Measurements from ENCODE around the gene DGLUCY.
"Not testable (repeated sequence)": the region's sequence is repeated elsewhere in the genome, so short reads cannot be mapped to it uniquely, and the experiment has no call there.

DGLUCY gene

DNA sequence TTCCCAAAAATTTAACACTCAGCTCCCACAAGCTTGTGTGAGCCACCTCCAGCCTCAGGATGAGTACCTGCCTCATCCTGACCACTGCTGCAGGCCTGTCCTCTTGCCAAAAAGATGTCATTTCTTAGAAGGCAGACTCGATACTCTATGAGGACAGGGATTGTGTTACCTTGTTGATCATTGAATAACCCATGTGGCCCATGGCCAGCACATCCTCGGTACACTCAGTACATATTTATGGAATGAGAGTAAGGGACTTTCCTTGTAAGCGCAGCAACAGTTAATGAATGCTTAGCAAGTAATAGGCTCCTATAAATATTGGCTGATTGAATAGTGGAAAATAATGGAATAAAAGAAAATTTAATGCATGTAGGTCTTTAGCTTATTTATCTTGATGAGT lies 15.3 kb upstream of the DGLUCY start:
- DNase-seq = no peak
- intact Hi-C loops (cut with DNase I) = no loop called here

DNA sequence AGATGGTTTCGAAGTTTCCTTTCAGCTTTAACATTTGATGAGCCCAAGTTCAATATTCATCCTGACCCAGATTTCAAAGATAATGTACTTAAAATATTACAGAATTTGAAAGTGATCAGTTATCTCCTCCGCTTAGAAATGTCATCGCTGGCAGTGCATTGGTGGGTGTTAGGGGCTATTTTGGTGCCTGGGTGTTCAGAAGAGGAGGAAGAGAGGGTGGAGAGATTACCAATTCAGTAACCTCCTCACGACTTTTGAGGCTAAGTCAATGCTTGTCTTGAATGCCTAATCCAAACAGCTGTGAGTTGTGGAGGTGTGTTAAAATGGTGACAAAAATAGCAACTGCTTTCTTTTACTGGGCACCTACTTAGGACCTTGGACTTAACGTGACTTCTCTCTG lies 13.8 kb upstream of the DGLUCY start:
- DNase-seq = peak in 28 of 42 donors; percentile 16 to 85 (median 58)
- intact Hi-C loops (cut with DNase I) = no loop called here

DNA sequence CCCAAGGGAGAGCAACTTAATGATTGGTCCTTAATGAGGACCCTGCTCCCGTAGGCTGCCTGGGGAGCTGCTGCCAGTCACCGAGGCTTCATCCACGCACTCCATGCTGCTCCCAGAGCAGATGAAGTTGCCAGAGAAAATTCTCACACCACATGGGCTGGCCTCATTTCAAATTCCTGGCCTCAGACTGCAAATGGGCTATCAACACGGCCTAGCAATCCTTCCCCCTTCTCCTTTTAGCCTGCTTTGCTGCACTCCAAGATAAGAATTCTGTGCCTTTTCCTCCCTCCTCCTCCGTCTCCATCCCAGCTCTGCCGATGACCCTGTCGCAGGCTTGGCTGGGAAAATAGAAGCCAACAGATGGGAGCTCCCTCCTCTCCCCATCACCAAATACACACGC lies 10.8 kb upstream of the DGLUCY start:
- DNase-seq = no peak
- intact Hi-C loops (cut with DNase I) = no loop called here

DNA sequence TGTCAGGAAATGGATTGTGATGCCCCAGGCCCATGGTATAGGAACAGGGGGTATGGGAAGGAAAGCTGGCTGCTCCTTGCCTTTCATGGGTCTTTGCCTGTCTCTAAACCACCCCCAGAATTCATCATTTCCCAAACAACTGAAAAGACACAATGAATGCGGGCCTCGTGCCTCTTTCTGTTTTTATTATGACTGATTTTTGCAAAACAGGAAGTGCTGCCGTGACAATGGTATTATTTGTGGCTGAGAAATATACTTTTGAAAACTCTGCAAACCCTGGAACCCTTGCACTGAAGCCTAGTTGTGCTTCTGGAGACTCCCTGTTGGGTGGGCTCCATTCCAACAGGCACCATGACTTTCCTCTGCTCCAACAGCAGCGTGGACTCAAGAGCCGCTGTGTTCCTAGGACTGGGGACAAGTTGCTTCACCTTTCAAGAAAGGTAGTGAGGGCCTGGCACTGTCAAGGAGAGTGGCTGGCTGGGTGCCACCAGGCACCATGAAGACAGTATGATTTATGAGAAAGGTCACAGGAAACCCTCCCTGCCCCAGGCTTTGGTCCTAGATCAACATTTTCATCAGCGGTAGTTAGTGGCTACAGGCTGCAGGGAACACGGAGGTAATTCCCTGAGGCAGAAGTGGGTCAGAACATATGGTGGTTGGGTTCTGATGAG lies 4.8 kb upstream of the DGLUCY start:
- intact Hi-C loops (cut with DNase I) = no loop called here
- no peak for DNase-seq

DNA sequence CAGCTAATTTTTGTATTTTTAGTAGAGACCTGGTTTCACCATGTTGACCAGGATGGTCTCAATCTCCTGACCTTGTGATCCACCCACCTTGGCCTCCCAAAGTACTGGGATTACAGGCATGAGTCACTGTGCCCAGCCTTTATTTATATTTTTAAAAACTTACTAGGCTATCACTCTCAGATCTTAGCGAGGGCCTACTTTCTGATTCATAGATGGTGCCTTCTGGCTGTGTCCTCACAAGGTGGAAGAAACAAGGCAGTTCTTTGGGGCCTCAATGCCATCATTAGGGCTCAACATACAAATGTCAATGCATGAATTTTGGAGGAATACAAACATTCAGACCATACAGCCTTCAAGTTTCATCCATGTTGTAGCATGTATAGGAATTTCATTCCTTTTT lies 2.4 kb upstream of the DGLUCY start:
- no peak for DNase-seq
- intact Hi-C loops (cut with DNase I) = no loop called here

DNA sequence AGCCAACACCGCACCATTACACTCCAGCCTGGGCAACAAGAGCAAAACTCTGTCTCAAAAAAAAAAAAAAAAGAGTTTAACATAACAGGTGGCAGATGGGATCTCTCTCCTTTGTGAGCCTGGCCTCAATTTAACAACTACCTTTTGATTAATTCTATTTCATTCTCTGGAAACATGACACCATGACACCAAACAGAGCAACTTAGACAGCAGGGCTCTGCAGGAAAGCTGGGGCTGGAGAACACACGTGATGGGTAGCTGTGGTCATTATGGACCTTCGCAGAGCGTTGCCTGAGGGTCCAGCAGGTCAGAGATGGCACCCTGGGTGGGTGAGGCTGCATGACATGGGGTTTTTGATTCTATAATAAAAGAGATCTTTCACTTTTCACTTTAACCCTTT lies 1.7 kb upstream of the DGLUCY start:
- intact Hi-C loops (cut with DNase I) = no loop called here
- no peak for DNase-seq

DNA sequence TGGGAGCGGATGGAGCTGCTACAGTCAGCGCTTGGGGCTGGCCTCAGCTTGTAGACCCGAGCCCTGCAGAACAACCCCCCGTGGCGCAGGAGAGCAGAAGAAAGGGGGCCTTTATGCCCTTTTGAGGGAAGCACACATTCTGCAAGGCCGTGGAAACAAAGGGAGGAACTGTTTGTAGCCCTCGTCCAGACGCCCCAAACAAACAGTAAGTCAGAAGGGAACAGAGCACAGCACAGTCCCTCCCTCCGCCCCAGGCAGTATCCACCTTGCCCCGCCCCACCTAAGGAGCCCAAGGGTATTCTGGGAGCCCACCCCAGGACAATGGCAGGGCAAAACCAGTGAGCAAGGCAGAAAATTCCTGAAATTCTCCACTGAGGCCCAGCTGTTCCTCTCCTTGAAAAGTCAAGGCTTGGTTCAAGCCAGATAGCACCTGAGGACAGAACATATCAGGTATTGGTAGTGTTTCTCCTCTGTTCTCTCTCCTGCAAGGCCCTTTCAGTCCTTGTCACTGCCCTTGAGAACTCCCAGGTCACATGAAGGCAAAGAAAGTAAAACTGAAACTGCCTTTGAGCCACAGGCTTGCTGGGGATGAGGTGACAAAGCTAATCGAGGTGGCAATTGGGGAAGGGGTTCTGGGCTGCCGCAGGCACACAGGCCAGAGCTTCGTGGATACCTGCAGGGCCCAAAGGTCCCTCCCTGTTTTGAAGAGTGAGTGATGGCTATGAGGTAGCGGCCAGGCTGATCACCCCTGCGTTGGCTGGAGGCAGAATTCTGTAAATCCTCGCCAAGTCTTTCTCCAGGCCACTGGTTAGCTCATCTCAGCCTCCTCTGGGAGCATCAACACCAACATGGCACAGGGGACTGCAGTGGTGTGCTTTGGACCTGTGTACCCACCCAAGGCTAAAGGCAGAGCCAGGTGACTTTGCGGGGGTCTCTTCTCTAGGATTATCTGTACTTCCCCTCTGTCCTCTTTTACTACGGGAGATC lies 499 bp downstream of the DGLUCY start:
- peak; percentile 85 to 98 (median 95) for DNase-seq
- intact Hi-C loops (cut with DNase I) = loop anchor here (5.0 kb wide), 1 partner anchor 52 kb away; the partner anchor contains the start of gene RPS6KA5

DNA sequence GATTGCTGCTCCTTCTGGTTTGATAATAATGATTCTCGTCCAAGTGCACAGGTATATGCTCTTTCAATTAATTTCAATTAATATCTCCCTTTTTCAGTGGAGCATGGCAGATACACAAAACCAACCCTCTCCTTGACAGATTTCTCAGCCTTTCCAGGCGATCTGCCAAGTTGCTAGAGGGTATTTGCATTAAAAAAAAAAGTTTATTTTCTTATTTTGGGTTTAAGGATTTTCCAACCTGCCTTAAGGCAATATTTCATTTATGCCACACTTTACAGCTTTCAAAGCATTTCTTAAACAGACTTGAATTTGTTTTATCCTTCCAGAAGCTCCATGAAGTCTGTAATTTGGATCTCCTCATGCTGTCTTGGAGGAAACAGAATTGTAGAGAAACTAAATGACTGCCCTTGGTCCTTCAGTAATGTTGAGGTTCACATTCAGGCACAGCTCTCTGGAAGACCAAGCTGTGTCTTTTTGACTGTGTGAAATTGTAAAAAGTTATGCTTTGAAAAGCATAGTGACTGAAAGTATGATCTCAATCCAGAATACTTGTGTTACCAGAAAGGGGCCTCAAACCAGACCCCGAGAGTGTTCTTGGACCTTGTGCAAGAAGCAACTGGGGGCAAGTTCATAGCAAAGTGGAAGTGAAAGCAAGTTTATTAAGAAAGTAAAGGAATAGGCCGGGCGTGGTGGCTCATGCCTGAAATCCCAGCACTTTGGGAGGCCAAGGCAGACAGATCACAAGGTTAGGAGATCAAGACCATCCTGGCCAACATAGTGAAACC lies 2.3 kb downstream of the DGLUCY start:
- intact Hi-C loops (cut with DNase I) = loop anchor here (5.0 kb wide), 1 partner anchor 54 kb away; the partner anchor contains the start of gene RPS6KA5
- peak in 2 of 42 donors; percentile 30 to 37 for DNase-seq

DNA sequence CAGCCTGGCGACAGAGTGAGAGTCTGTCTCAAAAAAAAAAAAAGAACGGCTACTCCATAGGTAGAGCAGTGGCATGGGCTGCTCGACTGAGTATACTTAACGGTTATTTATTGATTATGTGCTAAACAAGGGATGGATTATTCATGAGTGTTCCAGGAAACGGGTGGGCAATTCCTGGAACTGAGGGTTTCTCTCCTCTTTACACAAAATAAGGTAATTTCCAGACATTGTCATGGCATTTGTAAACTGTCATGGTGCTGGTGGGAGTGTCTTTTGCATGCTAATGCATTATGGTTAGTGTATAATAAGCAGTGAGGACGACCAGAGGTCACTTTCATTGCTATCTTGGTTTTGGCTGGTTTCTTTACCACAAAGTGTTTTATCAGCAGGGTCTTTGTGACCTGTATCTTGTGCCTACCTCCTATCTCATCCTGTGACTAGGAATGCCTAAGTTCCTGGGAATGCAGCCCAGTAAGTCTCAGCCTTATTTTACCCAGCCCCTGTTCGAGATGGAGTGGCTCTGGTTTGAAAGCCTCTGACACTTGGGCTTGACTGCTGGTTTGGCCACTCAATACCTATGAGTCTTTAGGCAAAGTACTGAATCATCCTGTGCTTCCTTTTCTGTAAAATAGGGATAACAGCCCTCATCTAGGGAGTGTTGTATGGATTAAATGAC lies 3.2 kb downstream of the DGLUCY start:
- DNase-seq = no peak
- intact Hi-C loops (cut with DNase I) = loop anchor here (5.0 kb wide), 1 partner anchor 55 kb away; the partner anchor contains the start of gene RPS6KA5

DNA sequence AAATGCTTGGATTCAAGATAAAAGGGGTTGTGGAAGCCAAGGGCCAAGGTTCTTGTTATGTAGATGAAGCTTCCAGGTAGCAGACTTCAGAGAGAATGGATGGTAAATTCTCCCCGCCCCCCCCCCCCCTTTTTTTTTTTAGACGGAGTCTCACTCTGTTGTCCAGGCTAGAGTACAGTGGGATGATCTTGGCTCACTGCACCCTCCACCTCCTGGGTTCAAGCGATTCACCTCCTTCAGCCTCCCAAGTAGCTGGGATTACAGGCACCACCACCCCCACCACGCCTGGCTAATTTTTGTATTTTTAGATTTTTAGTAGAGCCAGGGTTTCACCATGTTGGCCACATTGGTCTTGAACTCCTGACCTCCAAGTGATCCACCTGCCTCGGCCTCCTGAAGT lies 4.1 kb downstream of the DGLUCY start:
- DNase-seq = no peak
- intact Hi-C loops (cut with DNase I) = loop anchor here (5.0 kb wide), 1 partner anchor 56 kb away; the partner anchor contains the start of gene RPS6KA5

DNA sequence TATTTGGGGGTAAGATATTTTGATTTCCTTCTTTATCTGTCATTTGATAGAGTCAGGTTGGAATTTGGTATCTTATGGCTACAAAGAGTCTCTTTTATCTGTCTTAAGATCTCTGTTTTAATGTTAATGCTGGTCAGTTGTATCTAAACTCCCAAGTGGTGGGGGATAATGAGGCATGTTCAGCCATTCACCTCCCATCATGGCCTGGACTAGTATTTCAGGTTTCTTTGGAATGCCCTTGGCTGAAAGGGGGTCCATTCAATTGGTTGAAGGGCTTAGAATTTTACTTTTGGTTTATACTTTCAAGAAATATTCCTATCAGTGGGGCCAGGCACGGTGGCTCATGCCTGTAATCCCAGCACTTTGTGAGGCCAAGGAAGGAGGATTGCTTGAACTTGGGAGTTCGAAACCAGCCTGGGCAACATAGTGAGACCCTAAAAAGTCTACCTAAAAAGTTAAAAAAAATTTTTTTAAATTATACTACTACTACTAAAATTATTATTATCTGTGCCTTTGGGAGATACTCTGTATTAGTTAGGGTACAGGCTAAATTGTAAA lies 4.7 kb downstream of the DGLUCY start:
- DNase-seq = no peak
- intact Hi-C loops (cut with DNase I) = loop anchor here (5.0 kb wide), 1 partner anchor 56 kb away; the partner anchor contains the start of gene RPS6KA5

DNA sequence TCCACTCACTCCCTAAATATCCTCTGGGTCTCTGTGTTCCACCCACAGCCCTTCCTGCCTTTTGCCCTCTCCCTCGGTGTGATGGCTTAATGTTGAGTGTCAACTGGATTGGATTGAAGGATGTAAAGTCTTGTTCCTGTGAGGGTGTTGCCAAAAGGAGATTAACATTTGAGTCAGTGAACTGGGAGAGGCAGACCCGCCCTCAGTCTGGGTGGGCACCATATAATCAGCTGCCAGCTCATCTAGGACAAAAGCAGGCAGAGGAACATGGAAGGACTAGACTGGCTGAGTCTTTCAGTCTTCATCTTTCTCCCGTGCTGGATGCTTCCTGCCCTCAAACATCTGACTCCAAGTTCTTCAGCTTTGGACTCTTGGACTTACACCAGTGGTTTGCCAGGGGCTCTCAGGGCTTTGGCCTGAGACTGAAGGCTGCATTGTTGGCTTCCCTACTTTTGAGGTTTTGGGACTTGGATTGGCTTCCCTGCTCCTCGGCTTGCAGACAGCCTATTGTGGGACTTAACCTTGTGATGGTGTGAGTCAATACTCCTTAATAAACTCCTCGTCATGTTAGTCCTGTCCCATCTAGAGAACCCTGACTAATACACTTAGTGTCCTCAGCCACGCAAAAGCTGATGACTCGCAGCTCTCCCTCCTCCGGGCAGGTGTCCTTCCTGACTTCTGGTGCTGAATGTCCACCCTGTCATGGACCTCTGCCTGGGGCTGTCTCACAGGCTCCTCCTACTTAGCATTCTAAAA lies 5.9 kb downstream of the DGLUCY start:
- intact Hi-C loops (cut with DNase I) = loop anchor here (5.0 kb wide), 1 partner anchor 57 kb away; the partner anchor contains the start of gene RPS6KA5
- DNase-seq = peak in 1 of 42 donors; percentile 59

DNA sequence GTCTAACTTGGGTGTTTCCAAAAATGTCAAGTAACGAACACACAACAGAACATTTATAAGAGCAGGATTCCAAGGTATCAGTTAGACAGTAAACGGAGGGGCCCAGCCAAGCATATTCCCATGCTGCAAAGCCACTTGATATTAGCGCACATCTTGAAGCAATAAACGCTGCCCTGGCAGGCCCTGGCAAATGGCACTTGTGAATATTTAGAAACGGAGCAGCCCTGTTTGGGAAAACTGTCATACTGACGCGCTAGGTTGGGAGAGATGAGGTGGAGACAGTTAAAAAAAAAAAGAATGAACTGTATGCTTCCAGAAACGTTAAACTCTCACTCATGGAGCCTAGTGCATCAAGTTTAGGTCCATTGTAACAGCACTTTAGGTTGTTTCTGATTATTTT lies 9.3 kb downstream of the DGLUCY start:
- DNase-seq = no peak
- intact Hi-C loops (cut with DNase I) = no loop called here

DNA sequence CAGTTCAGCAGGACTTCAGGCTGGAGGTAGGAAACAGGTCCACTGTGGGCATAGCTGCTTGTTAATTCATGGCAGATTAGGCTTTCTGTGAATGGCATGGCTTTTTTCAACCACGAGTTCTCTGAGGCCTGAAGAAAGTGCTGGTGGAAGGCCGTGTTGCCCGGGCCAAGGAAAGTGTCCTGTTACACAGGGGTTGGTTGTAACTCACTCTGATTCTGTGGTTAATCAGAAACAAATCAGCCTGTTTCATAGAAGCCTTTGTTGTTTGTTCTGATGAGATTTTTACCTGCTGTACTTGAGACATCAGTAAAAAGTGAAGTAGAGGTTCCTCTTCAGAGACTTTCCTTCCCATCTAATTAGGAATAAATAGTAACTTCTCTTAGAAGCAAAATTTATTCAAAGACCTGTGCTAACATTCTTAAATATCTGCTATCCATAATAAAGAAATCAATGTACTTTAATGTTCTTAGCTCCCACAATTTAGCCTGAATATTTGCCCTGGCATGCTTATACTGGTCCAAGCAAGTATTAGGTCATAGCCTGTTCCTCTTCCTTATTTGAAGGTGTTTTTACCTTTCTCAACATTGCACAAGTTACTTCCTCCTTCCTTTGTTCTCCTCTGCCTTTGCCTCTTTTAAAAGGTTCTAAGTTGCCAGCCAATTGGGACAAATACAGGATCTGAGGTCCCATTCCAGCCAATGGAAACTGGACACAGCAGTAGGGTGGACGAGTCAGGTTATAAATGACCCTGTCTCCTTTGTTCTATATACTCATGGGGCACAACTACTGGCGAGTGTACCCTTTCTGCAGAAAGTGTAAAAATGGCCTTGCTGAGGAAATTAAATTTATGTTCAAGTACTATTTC lies 10.8 kb downstream of the DGLUCY start:
- DNase-seq; intact Hi-C loops (cut with DNase I): not testable (repeated sequence)

DNA sequence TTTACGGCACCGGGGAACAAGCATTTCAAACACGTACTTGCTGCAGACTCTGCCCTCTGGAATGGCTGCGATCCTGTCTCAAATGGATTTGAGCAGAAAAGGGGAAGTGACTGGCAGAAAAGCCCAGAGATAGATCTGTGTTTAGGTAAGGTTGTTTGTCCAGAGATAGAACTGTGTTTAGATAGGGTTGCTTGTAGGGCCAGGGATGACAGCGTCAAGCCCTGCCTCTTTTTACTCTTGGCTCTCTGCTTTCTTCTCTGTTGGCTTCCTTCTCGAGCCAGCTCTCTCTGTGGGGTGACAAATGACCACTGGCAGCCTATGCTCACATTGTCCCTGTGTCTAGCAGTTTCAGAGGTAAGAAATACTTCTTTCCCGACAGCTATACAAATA lies 11.4 kb downstream of the DGLUCY start:
- DNase-seq = no peak
- intact Hi-C loops (cut with DNase I) = no loop called here

DNA sequence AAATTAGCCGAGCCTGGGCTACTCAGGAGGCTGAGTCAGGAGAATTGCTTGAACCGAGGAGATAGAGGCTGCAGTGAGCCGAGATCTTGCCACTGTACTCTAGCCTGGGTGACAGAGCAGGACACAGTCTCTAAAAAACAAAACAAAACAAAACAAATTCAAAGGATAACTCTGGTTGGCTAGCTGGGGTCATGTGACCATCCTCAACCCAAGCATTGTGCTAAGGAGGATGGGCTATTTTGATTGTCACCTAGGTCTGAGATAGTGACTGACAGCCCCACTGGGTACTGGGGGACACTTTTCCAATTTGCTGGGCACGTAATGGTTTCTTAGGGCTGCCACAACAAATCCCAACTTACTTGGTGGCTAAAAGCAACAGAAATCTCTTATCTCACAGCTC lies 11.9 kb downstream of the DGLUCY start:
- DNase-seq = no peak
- intact Hi-C loops (cut with DNase I) = no loop called here

DNA sequence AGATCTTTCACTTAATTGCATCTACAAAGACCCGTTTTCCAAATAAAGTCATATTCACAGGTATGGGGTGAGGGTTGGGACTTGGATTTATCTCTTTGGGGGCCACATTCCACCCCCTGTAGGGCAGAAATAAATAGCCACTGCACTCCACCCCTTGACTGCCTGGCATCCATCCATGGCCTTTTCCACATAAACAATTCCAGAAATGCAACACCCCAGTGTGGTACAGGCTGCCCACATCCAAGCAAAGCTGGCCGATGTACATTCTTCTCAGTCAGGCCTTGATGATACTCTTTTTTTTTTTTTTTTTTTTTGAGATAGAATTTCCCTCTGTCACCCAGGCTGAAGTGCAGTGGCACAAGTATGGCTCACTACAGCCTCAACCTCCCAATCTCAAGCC lies 12.9 kb downstream of the DGLUCY start:
- intact Hi-C loops (cut with DNase I) = no loop called here
- peak in 3 of 42 donors; percentile 44 to 51 (median 50) for DNase-seq

Measured in head of caudate nucleus (tissue), 42 donors.